HUES6 (cell line): Measurements from ENCODE around the gene OSBPL10.

Source experiments
- H3K27ac ChIP-seq: 2 replicates; pipeline ENCODE4 v1.7.0; 2013; ENCODE audit warnings: low read depth, mild to moderate bottlenecking, low read length, inconsistent platforms
- H3K27me3 ChIP-seq: 2 replicates; pipeline ENCODE4 v1.6.1; 2013; ENCODE audit warnings: low read length; ENCODE audit not compliant: control insufficient read depth, insufficient read depth
- H3K36me3 ChIP-seq: 2 replicates; pipeline ENCODE4 v1.6.1; 2013; ENCODE audit warnings: low read length; ENCODE audit not compliant: control insufficient read depth, insufficient read depth
- H3K4me1 ChIP-seq: 2 replicates; pipeline ENCODE4 v1.6.1; 2013; ENCODE audit warnings: low read length; ENCODE audit not compliant: control insufficient read depth, insufficient read depth
- H3K4me3 ChIP-seq: 2 replicates; pipeline ENCODE4 v1.5.1; 2013; ENCODE audit warnings: low read depth, low read length
- H3K9ac ChIP-seq: one replicate; pipeline ENCODE4 v1.6.1; 2013; ENCODE audit warnings: mild to moderate bottlenecking, low read length
- H3K9me3 ChIP-seq: 2 replicates; pipeline ENCODE4 v1.6.1; 2013; ENCODE audit warnings: low read depth, low read length; ENCODE audit not compliant: control insufficient read depth, insufficient read depth

OSBPL10 gene

GRCh38 chr3:31832551-31832950 lies 148.5 kb downstream of the OSBPL10 start:
- Histone ChIP-seq H3K27ac (no peak overlapping the region), H3K36me3 (no peaks in the 10 kb centered on the region), H3K9ac (no peak overlapping the region), H3K27me3 (no peaks in the 10 kb centered on the region), H3K9me3 (no peaks in the 10 kb centered on the region), H3K4me1 (peaks cover 14% of the 10 kb centered on the region), H3K4me3 (no peak overlapping the region)

DNA sequence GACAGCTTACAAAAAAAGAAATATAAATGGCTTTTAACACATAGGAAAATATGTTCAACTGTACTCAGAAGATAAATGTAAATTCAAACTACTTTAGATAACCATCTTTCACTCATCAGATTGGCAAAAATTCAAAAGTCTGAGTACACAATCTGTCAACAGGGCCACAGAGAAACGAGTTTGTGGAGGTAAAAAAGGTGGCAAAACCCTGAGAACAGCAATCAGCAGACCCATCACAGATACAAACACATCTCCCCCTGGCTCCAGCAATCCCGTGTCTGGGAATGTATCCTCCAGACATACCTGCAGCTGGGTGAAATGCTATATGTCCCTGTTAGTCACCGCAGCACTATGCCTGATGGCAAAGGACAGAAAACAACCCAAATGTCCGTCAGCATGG lies 149.5 kb downstream of the OSBPL10 start:
- no peaks in the 10 kb centered on the region for H3K36me3 ChIP-seq
- peaks cover 12% of the 10 kb centered on the region for H3K4me1 ChIP-seq
- H3K9me3 ChIP-seq = no peaks in the 10 kb centered on the region
- H3K27ac ChIP-seq = no peak overlapping the region
- H3K27me3 ChIP-seq = no peaks in the 10 kb centered on the region
- no peak overlapping the region for H3K4me3 ChIP-seq
- no peak overlapping the region for H3K9ac ChIP-seq

- Histone ChIP-seq H3K4me1 (peaks cover 10% of the 10 kb centered on the region), H3K27ac (no peak overlapping the region), H3K27me3 (no peaks in the 10 kb centered on the region), H3K9ac (no peak overlapping the region), H3K4me3 (no peak overlapping the region), H3K9me3 (no peaks in the 10 kb centered on the region), H3K36me3 (no peaks in the 10 kb centered on the region)
Observed at GRCh38 chr3:31829826-31830426, 151.1 kb downstream of the OSBPL10 start.

GRCh38 chr3:31829010-31829409 lies 152.1 kb downstream of the OSBPL10 start:
- peaks cover 10% of the 10 kb centered on the region for H3K4me1 ChIP-seq
- no peak overlapping the region for H3K9ac ChIP-seq
- no peaks in the 10 kb centered on the region for H3K27me3 ChIP-seq
- no peaks in the 10 kb centered on the region for H3K9me3 ChIP-seq
- no peak overlapping the region for H3K4me3 ChIP-seq
- no peak overlapping the region for H3K27ac ChIP-seq
- H3K36me3 ChIP-seq = peaks cover 3% of the 10 kb centered on the region; the same call in 1 of the 2 replicates

- peaks cover 3% of the 10 kb centered on the region; the same call in 1 of the 2 replicates for H3K36me3 ChIP-seq
- H3K9me3 ChIP-seq = no peaks in the 10 kb centered on the region
- no peak overlapping the region for H3K27ac ChIP-seq
Observed at GRCh38 chr3:31828007-31828406, 153.1 kb downstream of the OSBPL10 start.

GRCh38 chr3:31823184-31823583 lies 157.9 kb downstream of the OSBPL10 start:
- Histone ChIP-seq H3K36me3 (peaks cover 3% of the 10 kb centered on the region; the same call in 1 of the 2 replicates), H3K4me1 (no peaks in the 10 kb centered on the region), H3K27ac (no peak overlapping the region), H3K27me3 (no peaks in the 10 kb centered on the region), H3K9ac (no peak overlapping the region), H3K4me3 (no peak overlapping the region), H3K9me3 (no peaks in the 10 kb centered on the region)

More at GRCh38 chr3:31828007-31828406, 153.1 kb downstream of the OSBPL10 start:
- Histone ChIP-seq H3K4me3 (no peak overlapping the region), H3K9ac (no peak overlapping the region), H3K27me3 (no peaks in the 10 kb centered on the region), H3K4me1 (peaks cover 8% of the 10 kb centered on the region)

GRCh38 chr3:31821118-31821517 lies 159.9 kb downstream of the OSBPL10 start:
- H3K4me3 ChIP-seq = no peak overlapping the region
- H3K36me3 ChIP-seq = peaks cover 3% of the 10 kb centered on the region; the same call in 1 of the 2 replicates
- H3K9ac ChIP-seq = no peak overlapping the region
- no peak overlapping the region for H3K27ac ChIP-seq
- H3K4me1 ChIP-seq = no peaks in the 10 kb centered on the region
- no peaks in the 10 kb centered on the region for H3K9me3 ChIP-seq
- H3K27me3 ChIP-seq = no peaks in the 10 kb centered on the region

GRCh38 chr3:31819441-31819840 lies 161.6 kb downstream of the OSBPL10 start:
- Histone ChIP-seq H3K4me3 (no peak overlapping the region), H3K4me1 (no peaks in the 10 kb centered on the region), H3K9ac (no peak overlapping the region), H3K9me3 (no peaks in the 10 kb centered on the region), H3K36me3 (peaks cover 3% of the 10 kb centered on the region; the same call in 1 of the 2 replicates), H3K27ac (no peak overlapping the region), H3K27me3 (no peaks in the 10 kb centered on the region)

- Histone ChIP-seq H3K27me3 (no peaks in the 10 kb centered on the region), H3K27ac (no peak overlapping the region), H3K9me3 (no peaks in the 10 kb centered on the region), H3K4me1 (no peaks in the 10 kb centered on the region), H3K36me3 (no peaks in the 10 kb centered on the region), H3K4me3 (no peak overlapping the region), H3K9ac (no peak overlapping the region)
Observed at GRCh38 chr3:31817411-31817966, 163.6 kb downstream of the OSBPL10 start.

DNA sequence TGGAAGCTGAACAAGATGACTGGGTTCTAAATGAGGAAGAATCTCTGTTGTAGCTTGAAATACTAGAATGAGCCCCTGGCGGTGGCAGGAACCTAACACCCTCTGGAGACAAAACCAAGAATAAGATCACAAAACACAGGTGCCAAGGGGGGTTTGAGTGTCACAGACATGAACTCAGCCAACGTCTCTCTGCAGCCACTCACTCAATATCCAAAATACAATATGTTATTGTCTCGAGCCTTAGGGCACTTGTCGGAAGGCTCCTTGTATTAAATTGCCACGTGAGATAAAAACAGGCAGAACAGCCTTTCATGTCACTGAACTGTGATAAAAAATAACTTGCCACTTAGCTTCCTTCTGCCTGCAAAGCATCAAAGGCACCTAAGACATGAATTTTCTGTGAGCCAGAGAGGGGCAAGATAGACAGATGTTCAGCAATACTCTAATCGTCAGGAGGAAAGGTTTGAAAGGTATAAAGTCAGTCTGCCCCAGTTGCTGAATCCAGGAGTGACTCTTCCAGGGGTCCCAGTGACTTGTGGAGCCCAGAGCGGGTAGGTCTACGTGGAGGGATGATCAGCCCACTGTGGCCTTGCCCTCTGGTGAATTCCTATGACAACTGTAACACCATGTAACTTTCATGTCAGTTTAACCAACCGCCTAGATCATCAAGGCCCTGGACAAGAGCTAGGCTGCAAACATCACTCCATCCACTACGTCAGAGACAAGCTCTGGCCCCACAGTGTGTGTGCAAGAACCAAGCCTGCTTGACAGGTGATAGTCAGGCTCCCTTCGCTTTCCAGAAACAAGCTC lies 165.2 kb downstream of the OSBPL10 start:
- Histone ChIP-seq H3K4me3 (no peak overlapping the region), H3K9ac (no peak overlapping the region), H3K27ac (no peak overlapping the region), H3K4me1 (no peaks in the 10 kb centered on the region), H3K9me3 (no peaks in the 10 kb centered on the region), H3K36me3 (no peaks in the 10 kb centered on the region), H3K27me3 (no peaks in the 10 kb centered on the region)

DNA sequence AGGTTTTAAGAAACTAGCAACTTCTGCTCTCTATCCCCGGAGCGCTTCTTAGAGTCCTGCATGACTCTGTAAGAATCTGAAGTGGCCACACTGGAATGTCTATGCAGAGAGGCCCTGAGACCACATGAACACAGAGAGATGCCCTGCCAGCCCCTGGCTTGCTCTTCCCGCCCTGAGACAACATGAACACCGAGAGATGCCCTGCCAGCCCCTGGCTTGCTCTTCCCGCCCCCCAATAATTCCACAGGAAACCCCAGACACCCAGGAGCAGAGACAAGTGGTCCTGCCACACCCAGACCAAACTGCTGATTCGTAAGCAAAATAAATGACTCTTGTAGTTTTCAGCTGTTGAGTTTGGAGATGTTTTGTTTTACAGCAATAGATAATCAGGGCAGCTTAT lies 166.1 kb downstream of the OSBPL10 start:
- Histone ChIP-seq H3K27ac (no peak overlapping the region), H3K4me3 (no peak overlapping the region), H3K9ac (no peak overlapping the region), H3K9me3 (no peaks in the 10 kb centered on the region), H3K27me3 (no peaks in the 10 kb centered on the region), H3K4me1 (no peaks in the 10 kb centered on the region), H3K36me3 (no peaks in the 10 kb centered on the region)
